SK-N-SH treated with all-trans-retinoic acid at 6 μM for 48 hours (cell line): ENCODE results near the gene SNRPD3.

Experiments
- ATAC-seq: fragments of 200-7000 bp; cut with Tn5 transposase; 3 replicates; pipeline ENCODE4 v1.9.1; 2020; ENCODE audit warnings: mild to moderate bottlenecking, moderate library complexity
- ARNTL ChIP-seq: fragments of 450-650 bp; formaldehyde crosslinking; IDR thresholded peaks from 2 replicates; pipeline ENCODE4 v1.5.0; 2020; ENCODE audit warnings: low read depth, mild to moderate bottlenecking, moderate library complexity, borderline replicate concordance
- BACH2 ChIP-seq: fragments of 250-450 bp; sonication (Bioruptor Pico); IDR thresholded peaks from 2 replicates; pipeline ENCODE4 v1.9.0; 2021; ENCODE audit warnings: mild to moderate bottlenecking, borderline replicate concordance
- CREB5 ChIP-seq: fragments of 250-450 bp; sonication (Bioruptor Pico); IDR thresholded peaks from 2 replicates; pipeline ENCODE4 v1.5.1; 2020; ENCODE audit warnings: low read depth, mild to moderate bottlenecking, moderate library complexity
- CSDC2 ChIP-seq: fragments of 250-450 bp; sonication (Bioruptor Pico); IDR thresholded peaks from 2 replicates; pipeline ENCODE4 v1.5.0; 2020; ENCODE audit warnings: mild to moderate bottlenecking, moderate library complexity
- ESRRG ChIP-seq: fragments of 250-450 bp; sonication (Bioruptor Pico); IDR thresholded peaks from 2 replicates; pipeline ENCODE4 v1.6.1; 2021; ENCODE audit warnings: mild to moderate bottlenecking
- GLIS3 ChIP-seq: fragments of 250-450 bp; sonication (Bioruptor Pico); IDR thresholded peaks from 2 replicates; pipeline ENCODE4 v1.5.0; 2020; ENCODE audit warnings: mild to moderate bottlenecking, moderate library complexity
- ISL1 ChIP-seq: fragments of 250-450 bp; sonication (Bioruptor Pico); IDR thresholded peaks from 2 replicates; pipeline ENCODE4 v2.1.2; 2022; ENCODE audit warnings: mild to moderate bottlenecking, moderate library complexity
- OSR1 ChIP-seq: fragments of 250-450 bp; sonication (Bioruptor Pico); IDR thresholded peaks from 2 replicates; pipeline ENCODE4 v1.8.0; 2022; ENCODE audit warnings: moderate library complexity, mild to moderate bottlenecking, inconsistent platforms
- PATZ1 ChIP-seq: fragments of 250-450 bp; sonication (Bioruptor Pico); IDR thresholded peaks from 2 replicates; pipeline ENCODE4 v1.8.0; 2020; ENCODE audit warnings: mild to moderate bottlenecking, moderate library complexity, borderline replicate concordance
- POU6F1 ChIP-seq: fragments of 250-450 bp; sonication (Bioruptor Pico); IDR thresholded peaks from 2 replicates; pipeline ENCODE4 v1.8.0; 2021; ENCODE audit warnings: low read depth, mild to moderate bottlenecking, moderate library complexity, borderline replicate concordance
- RARB ChIP-seq: fragments of 250-450 bp; sonication (Bioruptor Pico); IDR thresholded peaks from 2 replicates; pipeline ENCODE4 v1.8.0; 2021; ENCODE audit warnings: mild to moderate bottlenecking, moderate library complexity
- SNAI2 ChIP-seq: fragments of 250-450 bp; sonication (Bioruptor Pico); IDR thresholded peaks from 2 replicates; pipeline ENCODE4 v1.5.0; 2020; ENCODE audit warnings: mild to moderate bottlenecking, moderate library complexity
- TCF4 ChIP-seq: fragments of 250-450 bp; sonication (Bioruptor Pico); IDR thresholded peaks from 2 replicates; pipeline ENCODE4 v1.8.0; 2021; ENCODE audit warnings: mild to moderate bottlenecking, moderate library complexity, borderline replicate concordance
- TOX ChIP-seq: fragments of 250-450 bp; sonication (Bioruptor Pico); IDR thresholded peaks from 2 replicates; pipeline ENCODE4 v1.8.0; 2021; ENCODE audit warnings: mild to moderate bottlenecking, moderate library complexity, borderline replicate concordance
- TSHZ2 ChIP-seq: fragments of 250-450 bp; sonication (Bioruptor Pico); IDR thresholded peaks from 2 replicates; pipeline ENCODE4 v1.5.0; 2020; ENCODE audit warnings: mild to moderate bottlenecking, moderate library complexity
- ZC3H10 ChIP-seq: fragments of 250-450 bp; sonication (Bioruptor Pico); IDR thresholded peaks from 2 replicates; pipeline ENCODE4 v1.5.1; 2021; ENCODE audit warnings: mild to moderate bottlenecking, moderate library complexity
- ZFP3 ChIP-seq: fragments of 250-450 bp; sonication (Bioruptor Pico); IDR thresholded peaks from 2 replicates; pipeline ENCODE4 v1.5.0; 2020; ENCODE audit warnings: mild to moderate bottlenecking, moderate library complexity
- ZFP30 ChIP-seq: fragments of 450-650 bp; formaldehyde crosslinking; IDR thresholded peaks from 2 replicates; pipeline ENCODE4 v1.5.0; 2022; ENCODE audit warnings: mild to moderate bottlenecking, moderate library complexity
- ZNF70 ChIP-seq: fragments of 450-650 bp; formaldehyde crosslinking; IDR thresholded peaks from 2 replicates; pipeline ENCODE4 v1.5.0; 2020; ENCODE audit warnings: mild to moderate bottlenecking, moderate library complexity
- ZNF8 ChIP-seq: fragments of 450-650 bp; formaldehyde crosslinking; IDR thresholded peaks from 2 replicates; pipeline ENCODE4 v1.5.0; 2020; ENCODE audit warnings: mild to moderate bottlenecking, moderate library complexity

SNRPD3 gene

GRCh38 chr22:24513378-24514240 lies 42.2 kb upstream of the SNRPD3 start:
- TF ChIP-seq SNAI2 (CRISPR knock-in tag) (no peak), ZNF8 (CRISPR knock-in tag) (no peak)
- ATAC-seq = no peak

- TF ChIP-seq CSDC2 (CRISPR knock-in tag) (no peak), ZNF8 (CRISPR knock-in tag) (no peak), ZNF70 (CRISPR knock-in tag) (no peak), TOX (CRISPR knock-in tag) (no peak), ARNTL (no peak), BACH2 (CRISPR knock-in tag) (no peak), ZFP3 (CRISPR knock-in tag) (no peak), SNAI2 (CRISPR knock-in tag) (no peak), CREB5 (CRISPR knock-in tag) (no peak), OSR1 (CRISPR knock-in tag) (no peak), TCF4 (CRISPR knock-in tag) (no peak), TSHZ2 (no peak), ESRRG (CRISPR knock-in tag) (no peak), ZFP30 (CRISPR knock-in tag) (no peak), ZC3H10 (no peak)
- no peak for ATAC-seq
Measured at GRCh38 chr22:24514241-24515026, 41.4 kb upstream of the SNRPD3 start.

GRCh38 chr22:24515027-24515338 lies 40.8 kb upstream of the SNRPD3 start:
- ATAC-seq = no peak
- no peak for TF ChIP-seq TCF4 (CRISPR knock-in tag)
- TF ChIP-seq ZC3H10 = no peak
- TF ChIP-seq ZNF70 (CRISPR knock-in tag) = no peak
- no peak for TF ChIP-seq ZNF8 (CRISPR knock-in tag)
- TF ChIP-seq GLIS3 (CRISPR knock-in tag) = no peak
- no peak for TF ChIP-seq PATZ1 (CRISPR knock-in tag)
- TF ChIP-seq SNAI2 (CRISPR knock-in tag) = no peak
- TF ChIP-seq TOX (CRISPR knock-in tag) = no peak
- no peak for TF ChIP-seq ISL1 (CRISPR knock-in tag)
- TF ChIP-seq POU6F1 = no peak
- TF ChIP-seq CREB5 (CRISPR knock-in tag) = no peak
- no peak for TF ChIP-seq ZFP3 (CRISPR knock-in tag)
- no peak for TF ChIP-seq ZFP30 (CRISPR knock-in tag)
- no peak for TF ChIP-seq ESRRG (CRISPR knock-in tag)
- no peak for TF ChIP-seq CSDC2 (CRISPR knock-in tag)
- no peak for TF ChIP-seq RARB (CRISPR knock-in tag)
- TF ChIP-seq ARNTL = no peak
